Fibroblast of lung (primary cell): ENCODE results near the gene GDA.

Experiments used
- EZH2 ChIP-seq: IDR thresholded peaks from 2 replicates; pipeline ENCODE4 v1.5.1; 2012; ENCODE audit warnings: low read length, control low read depth, mild to moderate bottlenecking; ENCODE audit errors: missing control alignments
- TF ChIP-seq, protein P1 (sequence below), 2 donors: IDR thresholded peaks in 1 of 2; conservative IDR thresholded peaks in 1 of 2; 1 replicate in 1 of 2; 2 replicates in 1 of 2; pipeline ENCODE4 v1.5.1; 2011 to 2012; ENCODE audit warnings: low read length in 2 of 2, control low read depth in 1 of 2, inconsistent platforms in 1 of 2, low read depth in 1 of 2, mild to moderate bottlenecking in 1 of 2

- TF ChIP-seq, protein P1, sequence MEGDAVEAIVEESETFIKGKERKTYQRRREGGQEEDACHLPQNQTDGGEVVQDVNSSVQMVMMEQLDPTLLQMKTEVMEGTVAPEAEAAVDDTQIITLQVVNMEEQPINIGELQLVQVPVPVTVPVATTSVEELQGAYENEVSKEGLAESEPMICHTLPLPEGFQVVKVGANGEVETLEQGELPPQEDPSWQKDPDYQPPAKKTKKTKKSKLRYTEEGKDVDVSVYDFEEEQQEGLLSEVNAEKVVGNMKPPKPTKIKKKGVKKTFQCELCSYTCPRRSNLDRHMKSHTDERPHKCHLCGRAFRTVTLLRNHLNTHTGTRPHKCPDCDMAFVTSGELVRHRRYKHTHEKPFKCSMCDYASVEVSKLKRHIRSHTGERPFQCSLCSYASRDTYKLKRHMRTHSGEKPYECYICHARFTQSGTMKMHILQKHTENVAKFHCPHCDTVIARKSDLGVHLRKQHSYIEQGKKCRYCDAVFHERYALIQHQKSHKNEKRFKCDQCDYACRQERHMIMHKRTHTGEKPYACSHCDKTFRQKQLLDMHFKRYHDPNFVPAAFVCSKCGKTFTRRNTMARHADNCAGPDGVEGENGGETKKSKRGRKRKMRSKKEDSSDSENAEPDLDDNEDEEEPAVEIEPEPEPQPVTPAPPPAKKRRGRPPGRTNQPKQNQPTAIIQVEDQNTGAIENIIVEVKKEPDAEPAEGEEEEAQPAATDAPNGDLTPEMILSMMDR (conservative IDR thresholded peaks at IDR 0.05 in 1 of 2, IDR thresholded peaks at IDR 0.05 in 1 of 2; ENCODE audit: low read depth in 1 of 2, low read length in 2 of 2) = no peak
- TF ChIP-seq EZH2 = no peak
These were observed 125.7 kb downstream of the GDA start for GRCh38 chr9:72274916-72275315.
